Naive thymus-derived CD4-positive, alpha-beta T cell (primary cell): ENCODE data around the gene MAP3K7CL. TPM values are rescaled to one million over a fixed set of nuclear protein-coding genes. Genes with fewer than 3 reads are reported as not detected.

Experiments used
- ATAC-seq: fragments of 150-1000 bp; cut with Tn5 transposase; 2 replicates; pipeline ENCODE4 v1.10.0; 2021; ENCODE audit warnings: mild to moderate bottlenecking, moderate library complexity
- CTCF ChIA-PET: fragments of 350-600 bp; sonication (Branson Sonifier 250); formaldehyde crosslinking; loops from one replicate; lab custom pipeline; 2021; ENCODE audit warnings: antibody characterized with exemption; lab: Charles Lee
- POLR2A ChIA-PET: fragments of 350-600 bp; sonication (Branson Sonifier 250); formaldehyde crosslinking; loops from one replicate; lab custom pipeline; 2021; ENCODE audit warnings: antibody characterized with exemption, inconsistent platforms; lab: Charles Lee
- DNase-seq, 9 donors: peaks; one replicate each; pipeline versions ENCODE4 v3.0.0 to v3.0.0-alpha.2; 2020 to 2022; ENCODE audit warnings: mixed read lengths in 1 of 9
- H3K27ac ChIP-seq: one replicate; pipeline ENCODE4 v1.7.0; 2013; ENCODE audit warnings: mild to moderate bottlenecking, low read depth, low read length, moderate library complexity
- H3K27me3 ChIP-seq, 2 donors: one replicate each; pipeline ENCODE4 v1.7.0; 2013; ENCODE audit warnings: low read length in 2 of 2, mild to moderate bottlenecking in 2 of 2, moderate library complexity in 2 of 2; ENCODE audit not compliant: control insufficient read depth in 2 of 2, insufficient read depth in 2 of 2
- H3K36me3 ChIP-seq, 3 experiments: 1 replicate in 2 of 3; 2 replicates in 1 of 3; pipeline ENCODE4 v1.7.0; 2013; ENCODE audit warnings: low read length in 3 of 3, mild to moderate bottlenecking in 3 of 3, moderate library complexity in 1 of 3; ENCODE audit not compliant: insufficient read depth in 3 of 3, control insufficient read depth in 2 of 3
- H3K4me1 ChIP-seq, 2 donors: one replicate each; pipeline ENCODE4 v1.7.0; 2013; ENCODE audit warnings: low read length in 2 of 2, mild to moderate bottlenecking in 2 of 2, moderate library complexity in 1 of 2; ENCODE audit not compliant: control insufficient read depth in 2 of 2, insufficient read depth in 2 of 2
- H3K4me3 ChIP-seq: 2 replicates; pipeline ENCODE4 v1.7.0; 2013; ENCODE audit warnings: mild to moderate bottlenecking, low read length
- H3K9me3 ChIP-seq, 3 experiments: 1 replicate in 2 of 3; 2 replicates in 1 of 3; pipeline ENCODE4 v1.7.0; 2013; ENCODE audit warnings: low read length in 3 of 3; ENCODE audit not compliant: control insufficient read depth in 2 of 3
- H3K27ac Mint-ChIP-seq, 9 donors: one replicate each; pipeline ENCODE4 v1.8.0; 2020 to 2022; ENCODE audit warnings: mixed read lengths in 9 of 9, mild to moderate bottlenecking in 8 of 9, moderate library complexity in 5 of 9, inconsistent platforms in 2 of 9
- H3K27me3 Mint-ChIP-seq, 5 donors: one replicate each; pipeline ENCODE4 v1.8.0; 2021 to 2022; ENCODE audit warnings: mixed read lengths in 5 of 5, mild to moderate bottlenecking in 1 of 5
- H3K36me3 Mint-ChIP-seq, 5 donors: one replicate each; pipeline ENCODE4 v1.8.0; 2020 to 2022; ENCODE audit warnings: mixed read lengths in 5 of 5, mild to moderate bottlenecking in 3 of 5, inconsistent platforms in 1 of 5
- H3K4me1 Mint-ChIP-seq, 7 donors: one replicate each; pipeline ENCODE4 v1.8.0; 2020 to 2022; ENCODE audit warnings: mixed read lengths in 7 of 7, mild to moderate bottlenecking in 3 of 7, inconsistent platforms in 1 of 7
- H3K4me3 Mint-ChIP-seq, 10 donors: one replicate each; pipeline ENCODE4 v1.8.0; 2020 to 2022; ENCODE audit warnings: mild to moderate bottlenecking in 10 of 10, mixed read lengths in 10 of 10, moderate library complexity in 6 of 10, inconsistent platforms in 2 of 10
- H3K9me3 Mint-ChIP-seq, 11 donors: one replicate each; pipeline ENCODE4 v1.8.0; 2020 to 2022; ENCODE audit warnings: mixed read lengths in 11 of 11, mild to moderate bottlenecking in 4 of 11, inconsistent platforms in 1 of 11, moderate library complexity in 1 of 11
- intact Hi-C, 2 donors: fragments of 100-400 bp; cut with micrococcal nuclease; formaldehyde crosslinking; loops; one replicate each; pipeline ENCODE4 v1.15.1; 2023
- polyA plus RNA-seq, 2 donors: library from polyadenylated mRNA; unstranded; fragments of 300-500 nt; fragmentation: Illumina TruSeq; gene quantifications; one replicate each; pipeline ENCODE4 v1.2.3, GENCODE V29; 2021
- total RNA-seq, 6 experiments: library from RNA in 5 of 6; stranded (reverse) in 5 of 6; gene quantifications; 1 replicate in 5 of 6; 2 replicates in 1 of 6; pipeline ENCODE4 v1.2.3 and lab custom pipeline; 2021 to 2026

MAP3K7CL gene
- total and polyA plus RNA-seq, 7 experiments from 2014 or later = 2.7 to 11.6 (median 6.8) TPM

GRCh38 chr21:29219165-29219770, 88.8 kb downstream of the MAP3K7CL start:
- Histone ChIP-seq H3K36me3 (no peaks in the 10 kb centered on the region), H3K4me1 (no peaks in the 10 kb centered on the region), H3K27ac (no peak overlapping the region), H3K27me3 (no peaks in the 10 kb centered on the region), H3K4me3 (no peak overlapping the region), H3K9me3 (no peaks in the 10 kb centered on the region)
- ChIA-PET POLR2A (no interaction called here), CTCF (no interaction called here)
- intact Hi-C loops = no loop called here
- Mint-ChIP-seq H3K27ac (no peak overlapping the region), H3K9me3 (peaks cover 0 to 2% (median 0%) of the 10 kb centered on the region in 11 donors), H3K27me3 (peaks cover 0 to 4% (median 0%) of the 10 kb centered on the region in 5 donors), H3K4me3 (peak overlapping the region in 1 of 10 donors; percentile 8), H3K36me3 (peaks cover 0 to 2% (median 0%) of the 10 kb centered on the region in 5 donors), H3K4me1 (peaks cover 0 to 5% (median 0%) of the 10 kb centered on the region in 7 donors)
- DNase-seq (no peak), ATAC-seq (peak; percentile 60)

GRCh38 chr21:29221253-29221744, 90.9 kb downstream of the MAP3K7CL start:
- Histone ChIP-seq H3K27me3 (no peaks in the 10 kb centered on the region), H3K9me3 (no peaks in the 10 kb centered on the region), H3K4me3 (no peak overlapping the region), H3K36me3 (no peaks in the 10 kb centered on the region), H3K27ac (no peak overlapping the region), H3K4me1 (no peaks in the 10 kb centered on the region)
- CTCF ChIA-PET = no interaction called here
- ATAC-seq = no peak
- H3K36me3 Mint-ChIP-seq = peaks cover 0 to 5% (median 0%) of the 10 kb centered on the region in 5 donors
- intact Hi-C loops = no loop called here
- POLR2A ChIA-PET = no interaction called here
- H3K27me3 Mint-ChIP-seq = peaks cover 0 to 6% (median 0%) of the 10 kb centered on the region in 5 donors
- H3K27ac Mint-ChIP-seq = no peak overlapping the region
- DNase-seq = no peak
- peaks cover 0 to 5% (median 0%) of the 10 kb centered on the region in 7 donors for H3K4me1 Mint-ChIP-seq
- H3K9me3 Mint-ChIP-seq = peaks cover 0 to 5% (median 0%) of the 10 kb centered on the region in 11 donors
- H3K4me3 Mint-ChIP-seq = no peak overlapping the region

GRCh38 chr21:29224006-29224405, 93.6 kb downstream of the MAP3K7CL start:
- POLR2A ChIA-PET = interaction anchor here (0.6 kb wide), 1 partner anchor 80 kb away, joined by 3 read pairs; no protein-coding TSS in a partner anchor
- ATAC-seq (no peak), DNase-seq (no peak)
- H3K9me3 ChIP-seq = no peaks in the 10 kb centered on the region
- CTCF ChIA-PET = interaction anchor here (2.4 kb wide), 1 partner anchor 10 kb away, joined by 7 read pairs; no protein-coding TSS in a partner anchor
- intact Hi-C loops = no loop called here
- no peaks in the 10 kb centered on the region for H3K4me1 ChIP-seq
- Mint-ChIP-seq H3K4me3 (no peak overlapping the region), H3K27me3 (peaks cover 0 to 14% (median 0%) of the 10 kb centered on the region in 5 donors), H3K9me3 (peaks cover 0 to 4% (median 0%) of the 10 kb centered on the region in 11 donors), H3K27ac (no peak overlapping the region), H3K36me3 (peaks cover 0 to 5% (median 0%) of the 10 kb centered on the region in 5 donors), H3K4me1 (peaks cover 0 to 12% (median 0%) of the 10 kb centered on the region in 7 donors)
- H3K4me3 ChIP-seq = no peak overlapping the region
- H3K27me3 ChIP-seq = no peaks in the 10 kb centered on the region
- no peaks in the 10 kb centered on the region for H3K36me3 ChIP-seq
- no peak overlapping the region for H3K27ac ChIP-seq

Other genes with a start within 250 kb of the MAP3K7CL start
- gene LTN1, start 137.8 kb upstream of the MAP3K7CL start, total RNA-seq = 10 to 100 TPM; 27.3 to 36.3 (median 31.3) TPM
- gene LTN1, start 137.8 kb upstream of the MAP3K7CL start, polyA plus RNA-seq = 10 to 100 TPM; 18.9 to 20.5 TPM
- gene RWDD2B, start 111.3 kb upstream of the MAP3K7CL start, total RNA-seq = 1 to 10 TPM; 3.6 to 8.1 (median 4.3) TPM
- 10 to 100 TPM in 1 of 2 donors, 1 to 10 TPM in 1; 9.4 to 14.1 TPM for gene RWDD2B, start 111.3 kb upstream of the MAP3K7CL start, polyA plus RNA-seq
- gene USP16, start 106.0 kb upstream of the MAP3K7CL start, total RNA-seq = 10 to 100 TPM; 40.9 to 84.3 (median 62.7) TPM
- gene USP16, start 106.0 kb upstream of the MAP3K7CL start, polyA plus RNA-seq = 10 to 100 TPM; 17.9 to 19.1 TPM
- 100 to 1,000 TPM in 4 of 5 experiments, 10 to 100 TPM in 1; 87.6 to 223 (median 126) TPM for gene CCT8, start 57.0 kb upstream of the MAP3K7CL start, total RNA-seq
- gene CCT8, start 57.0 kb upstream of the MAP3K7CL start, polyA plus RNA-seq = 100 to 1,000 TPM; 121 to 185 TPM
- gene BACH1, start 168.3 kb downstream of the MAP3K7CL start, total RNA-seq = 10 to 100 TPM; 26.0 to 95.6 (median 45.5) TPM
- gene BACH1, start 168.3 kb downstream of the MAP3K7CL start, polyA plus RNA-seq = 10 to 100 TPM; 22.6 to 28.4 TPM